BJ (cell line): ENCODE measurements around the gene ANKRD11. TPM values are rescaled to one million over a fixed set of nuclear protein-coding genes. Genes with fewer than 3 reads are reported as not detected.

Experiments
- CTCF ChIA-PET: fragments of 350-600 bp; formaldehyde crosslinking; extraction: SDS; loops from one replicate; lab custom pipeline; 2021; ENCODE audit warnings: antibody characterized with exemption, inconsistent platforms; lab: Yijun Ruan, JAX
- POLR2A ChIA-PET: fragments of 300-600 bp; sonication (Branson Sonifier 250); formaldehyde crosslinking; extraction: SDS; loops from one replicate; lab custom pipeline; 2021; ENCODE audit warnings: antibody characterized with exemption; lab: Charles Lee
- DNase-seq: peaks from one replicate; pipeline ENCODE4 v3.0.0-alpha.2; 2011; ENCODE audit warnings: low read depth
- H3K27me3 ChIP-seq: 2 replicates; pipeline ENCODE4 v1.6.0; 2011; ENCODE audit warnings: low read length; ENCODE audit not compliant: control insufficient read depth, insufficient read depth
- H3K36me3 ChIP-seq: 2 replicates; pipeline ENCODE4 v1.5.1; 2011; ENCODE audit warnings: low read length; ENCODE audit not compliant: control insufficient read depth, insufficient read depth
- H3K4me3 ChIP-seq: 2 replicates; pipeline ENCODE4 v1.5.1; 2011; ENCODE audit warnings: low read depth, mild to moderate bottlenecking, control low read depth, low read length
- polyA plus RNA-seq: library from polyadenylated mRNA; depleted of rRNA; stranded (reverse); fragments of >200 nt; gene quantifications from 2 replicates; pipeline ENCODE4 v1.2.3, GENCODE V29; 2011
- TF ChIP-seq, protein P1 (sequence below): IDR thresholded peaks from 2 replicates; pipeline ENCODE4 v1.5.1; 2011; ENCODE audit warnings: low read depth, mild to moderate bottlenecking, control low read depth, inconsistent platforms, low read length, moderate library complexity; ENCODE audit not compliant: insufficient read depth

The ANKRD11 gene
- polyA plus RNA-seq, 1 experiment = 61.8 TPM

DNA sequence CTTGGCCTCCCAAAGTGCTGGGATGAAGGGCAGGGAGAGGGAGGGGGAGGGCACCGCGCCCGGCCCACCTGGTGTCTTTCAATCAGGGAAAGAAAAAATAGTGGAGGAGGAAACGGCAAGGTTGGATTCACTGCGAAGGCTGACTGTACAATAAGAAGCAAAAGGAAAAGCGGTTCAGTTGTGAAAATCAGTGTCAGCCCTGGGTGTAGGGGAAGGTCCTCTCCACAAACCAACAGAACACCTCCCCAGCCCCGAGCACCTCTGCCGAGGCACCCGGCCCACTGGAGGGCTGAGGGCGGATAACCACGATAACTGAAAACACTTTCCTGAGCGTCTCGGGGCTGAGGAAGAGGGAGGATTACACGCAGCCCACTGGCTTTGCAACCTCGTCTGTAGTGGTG, 16.4 kb upstream of the ANKRD11 start:
- peaks cover 8% of the 10 kb centered on the region for H3K36me3 ChIP-seq
- DNase-seq = no peak
- TF ChIP-seq, protein P1, sequence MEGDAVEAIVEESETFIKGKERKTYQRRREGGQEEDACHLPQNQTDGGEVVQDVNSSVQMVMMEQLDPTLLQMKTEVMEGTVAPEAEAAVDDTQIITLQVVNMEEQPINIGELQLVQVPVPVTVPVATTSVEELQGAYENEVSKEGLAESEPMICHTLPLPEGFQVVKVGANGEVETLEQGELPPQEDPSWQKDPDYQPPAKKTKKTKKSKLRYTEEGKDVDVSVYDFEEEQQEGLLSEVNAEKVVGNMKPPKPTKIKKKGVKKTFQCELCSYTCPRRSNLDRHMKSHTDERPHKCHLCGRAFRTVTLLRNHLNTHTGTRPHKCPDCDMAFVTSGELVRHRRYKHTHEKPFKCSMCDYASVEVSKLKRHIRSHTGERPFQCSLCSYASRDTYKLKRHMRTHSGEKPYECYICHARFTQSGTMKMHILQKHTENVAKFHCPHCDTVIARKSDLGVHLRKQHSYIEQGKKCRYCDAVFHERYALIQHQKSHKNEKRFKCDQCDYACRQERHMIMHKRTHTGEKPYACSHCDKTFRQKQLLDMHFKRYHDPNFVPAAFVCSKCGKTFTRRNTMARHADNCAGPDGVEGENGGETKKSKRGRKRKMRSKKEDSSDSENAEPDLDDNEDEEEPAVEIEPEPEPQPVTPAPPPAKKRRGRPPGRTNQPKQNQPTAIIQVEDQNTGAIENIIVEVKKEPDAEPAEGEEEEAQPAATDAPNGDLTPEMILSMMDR = no peak
- ChIA-PET CTCF (interaction anchor here (1.7 kb wide), 1 partner anchor 33 kb away, joined by 3 read pairs; no protein-coding TSS in a partner anchor), POLR2A (interaction anchor here (0.6 kb wide), 2 partner anchors 8 to 287 kb away, joined by 3 to 6 read pairs; no protein-coding TSS in a partner anchor)
- H3K4me3 ChIP-seq = 0 out of 2 replicates have a peak overlapping the region, but pooled peaks have one; percentile 1
- no peaks in the 10 kb centered on the region for H3K27me3 ChIP-seq

DNA sequence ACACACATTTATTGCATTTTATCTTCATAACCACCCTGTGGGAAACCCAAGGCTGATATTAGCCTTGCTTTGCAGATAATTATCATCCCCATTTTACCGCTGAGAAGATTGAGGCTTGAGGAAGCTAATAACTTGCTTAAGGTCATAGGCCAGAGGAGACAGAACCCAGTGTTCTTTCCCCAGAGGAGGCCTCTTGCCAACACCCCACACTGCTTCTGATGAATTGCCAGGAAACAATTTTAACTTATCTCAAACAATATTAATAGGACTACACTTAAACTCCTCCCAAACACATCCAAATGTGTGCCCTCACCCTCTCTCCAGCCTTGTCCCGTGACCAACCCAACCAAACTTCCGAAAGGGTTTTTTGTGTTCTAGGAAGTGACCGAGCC, 15.7 kb upstream of the ANKRD11 start:
- CTCF ChIA-PET = interaction anchor here (0.8 kb wide), 1 partner anchor 10 kb away, joined by 3 read pairs; no protein-coding TSS in a partner anchor
- H3K4me3 ChIP-seq = no peak overlapping the region
- no peaks in the 10 kb centered on the region for H3K27me3 ChIP-seq
- DNase-seq = no peak
- POLR2A ChIA-PET = interaction anchor here (0.6 kb wide), 1 partner anchor 8 kb away, joined by 6 read pairs; no protein-coding TSS in a partner anchor
- H3K36me3 ChIP-seq = peaks cover 4% of the 10 kb centered on the region
- TF ChIP-seq, protein P1 = no peak

DNA sequence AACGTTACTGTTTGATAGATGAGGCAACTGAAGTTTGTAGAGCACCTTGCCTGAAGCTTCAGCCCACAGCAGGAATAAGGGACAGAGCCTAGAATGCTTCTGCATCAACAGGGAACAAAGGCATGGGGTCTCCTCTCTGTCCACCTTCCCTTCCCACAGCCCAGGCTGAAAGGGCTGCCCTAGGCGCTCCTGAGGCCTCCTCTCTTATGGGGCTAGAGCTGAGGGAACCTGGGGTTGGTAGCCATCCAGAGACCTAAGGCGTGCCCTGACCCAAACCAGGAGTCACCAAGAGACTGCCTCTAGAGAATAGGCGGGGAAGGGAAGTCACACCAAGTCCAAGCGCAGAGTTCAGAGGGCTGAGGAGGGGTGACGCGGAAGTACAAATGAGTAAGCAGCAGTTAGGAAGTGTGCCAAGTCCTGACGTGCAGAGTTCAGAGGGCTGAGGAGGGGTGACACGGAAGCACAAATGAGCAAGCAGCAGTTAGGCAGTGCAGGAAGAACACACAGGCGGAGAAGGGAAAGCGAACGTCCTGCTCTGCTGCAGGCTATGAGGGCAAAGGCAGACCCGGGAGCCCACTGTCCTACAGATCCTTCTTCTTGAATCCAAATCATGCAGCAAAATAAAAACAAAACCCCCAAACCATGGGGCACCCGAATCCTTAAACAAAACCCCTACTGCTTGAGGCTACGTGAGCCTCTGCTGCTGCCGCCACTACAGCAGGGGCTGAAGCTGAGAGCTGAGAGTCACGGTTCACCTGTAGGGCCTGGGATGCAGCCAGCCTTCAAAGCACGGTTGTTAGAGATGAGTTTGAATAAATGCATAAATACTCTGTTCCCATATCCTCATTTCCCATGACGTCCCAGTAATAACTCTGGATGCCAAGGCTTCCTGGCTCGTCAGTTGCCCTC, 15.1 kb upstream of the ANKRD11 start:
- ChIA-PET CTCF (interaction anchor here (0.8 to 1.2 kb wide), 2 partner anchors 9 to 10 kb away, joined by 3 to 4 read pairs; no protein-coding TSS in a partner anchor), POLR2A (interaction anchor here (0.7 kb wide), 1 partner anchor 148 kb away, joined by 4 read pairs; no protein-coding TSS in a partner anchor)
- no peak for DNase-seq
- Histone ChIP-seq H3K27me3 (no peaks in the 10 kb centered on the region), H3K4me3 (no peak overlapping the region), H3K36me3 (peaks cover under 1% of the 10 kb centered on the region; the same call in 1 of the 2 replicates)
- TF ChIP-seq, protein P1 = no peak

DNA sequence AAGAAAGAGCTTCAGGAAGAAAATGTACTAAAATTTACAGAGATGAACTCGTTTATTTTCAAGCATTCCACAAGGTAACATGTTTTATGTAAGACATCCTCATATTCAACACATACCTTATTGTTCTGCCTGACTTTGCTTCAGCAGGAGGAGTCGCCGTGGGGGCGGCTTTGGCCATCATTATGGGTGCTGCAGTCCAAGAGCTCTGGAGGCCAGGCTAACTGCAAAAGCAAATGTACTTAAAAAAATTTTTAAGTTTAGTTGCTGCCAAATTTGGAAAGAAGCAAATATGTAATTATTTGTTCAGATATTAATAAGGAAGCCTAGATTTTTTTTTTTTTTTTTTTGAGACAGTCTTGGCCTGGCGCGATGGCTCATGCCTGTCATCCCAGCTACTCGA, 13.7 kb upstream of the ANKRD11 start:
- POLR2A ChIA-PET = no interaction called here

More for the DNA sequence above, 13.7 kb upstream of the ANKRD11 start:
- CTCF ChIA-PET = interaction anchor here (1.2 kb wide), 1 partner anchor 9 kb away, joined by 4 read pairs; no protein-coding TSS in a partner anchor
- no peaks in the 10 kb centered on the region for H3K36me3 ChIP-seq
- TF ChIP-seq, protein P1 = no peak
- H3K27me3 ChIP-seq = no peaks in the 10 kb centered on the region
- no peak for DNase-seq
- no peak overlapping the region for H3K4me3 ChIP-seq
